Smooth muscle cell (in vitro differentiated cells): ENCODE results near the gene PLXNB3. TPM values are rescaled to one million over a fixed set of nuclear protein-coding genes. Genes with fewer than 3 reads are reported as not detected.

Source experiments
- DNase-seq: peaks from one replicate; lab custom pipeline; 2025; ENCODE audit not compliant: unreplicated experiment; lab: John Stamatoyannopoulos, UW
- H2AFZ ChIP-seq: fragments of 200-600 bp; sonication (generic); 2 replicates; pipeline ENCODE4 v1.6.0; 2016; ENCODE audit warnings: antibody characterized with exemption, low read depth, mild to moderate bottlenecking
- H3F3A ChIP-seq: fragments of 200-600 bp; sonication (generic); 2 replicates; pipeline ENCODE4 v1.6.0; 2017; ENCODE audit warnings: antibody characterized with exemption, low read depth
- H3K27ac ChIP-seq: fragments of 200-600 bp; sonication (generic); 2 replicates; pipeline ENCODE4 v1.5.1; 2016; ENCODE audit warnings: low read depth, mild to moderate bottlenecking
- H3K27me3 ChIP-seq: fragments of 200-600 bp; sonication (generic); 2 replicates; pipeline ENCODE4 v1.6.1; 2016; ENCODE audit warnings: low read depth, mild to moderate bottlenecking
- H3K36me3 ChIP-seq: fragments of 200-600 bp; sonication (generic); 2 replicates; pipeline ENCODE4 v1.5.1; 2016; ENCODE audit warnings: low read depth
- H3K4me1 ChIP-seq: fragments of 200-600 bp; sonication (generic); 2 replicates; pipeline ENCODE4 v1.5.1; 2016; ENCODE audit warnings: low read depth
- H3K4me2 ChIP-seq: fragments of 200-600 bp; sonication (generic); 2 replicates; pipeline ENCODE4 v1.6.0; 2016; ENCODE audit warnings: mild to moderate bottlenecking
- H3K4me3 ChIP-seq: fragments of 200-600 bp; sonication (generic); 2 replicates; pipeline ENCODE4 v1.5.1; 2016; ENCODE audit warnings: mild to moderate bottlenecking
- H3K79me2 ChIP-seq: fragments of 200-600 bp; sonication (generic); 2 replicates; pipeline ENCODE4 v1.6.0; 2016; ENCODE audit warnings: low read depth, mild to moderate bottlenecking
- H3K9ac ChIP-seq: fragments of 200-600 bp; sonication (generic); 2 replicates; pipeline ENCODE4 v1.6.0; 2016; ENCODE audit warnings: low read depth
- H3K9me3 ChIP-seq: fragments of 200-600 bp; sonication (generic); replicated peaks from 2 replicates; pipeline ENCODE4 v1.5.1; 2016; ENCODE audit warnings: low read depth
- H4K20me1 ChIP-seq: fragments of 200-600 bp; sonication (generic); 2 replicates; pipeline ENCODE4 v1.6.0; 2016; ENCODE audit warnings: low read depth
- CTCF ChIP-seq: fragments of 200-600 bp; sonication (generic); IDR thresholded peaks from 2 replicates; pipeline ENCODE4 v1.5.1; 2017; ENCODE audit warnings: borderline replicate concordance, mild to moderate bottlenecking, antibody characterized with exemption; ENCODE audit not compliant: insufficient read depth, poor library complexity, severe bottlenecking
- WGBS: methylation state at CpG from one replicate; pipeline ENCODE4 v1.1.7; 2016; ENCODE audit warnings: low lambda C conversion rate; 5-methylcytosine and 5-hydroxymethylcytosine counted together
- polyA plus RNA-seq: library from polyadenylated mRNA; unstranded; fragments of >200 nt; fragmentation: Nextera tagmentation; extraction: Ambion mirVana; gene quantifications from 2 replicates; pipeline ENCODE4 v1.2.1, GENCODE V29; 2016
- total RNA-seq: library from RNA; depleted of rRNA; stranded (reverse); fragments of >200 nt; gene quantifications from 2 replicates; pipeline ENCODE4 v1.2.3, GENCODE V29; 2014

The PLXNB3 gene
- total and polyA plus RNA-seq, 2 experiments from 2014 or later = 0.58 to 3.9 TPM

GRCh38 chrX:153719701-153720100 is 44.3 kb upstream of the PLXNB3 start:
- no peak overlapping the region for H3K9ac ChIP-seq
- no peaks in the 10 kb centered on the region for H3K36me3 ChIP-seq
- TF ChIP-seq CTCF = no peak
- peaks cover 12% of the 10 kb centered on the region for H3K4me1 ChIP-seq
- no peaks in the 10 kb centered on the region for H3K27me3 ChIP-seq
- WGBS = 71% methylated on average over 2 of the region's 2 CpGs
- no peak overlapping the region for H3K4me2 ChIP-seq
- DNase-seq = no peak
- H2AFZ ChIP-seq = no peak overlapping the region
- H3K9me3 ChIP-seq = no peaks in the 10 kb centered on the region
- H3K27ac ChIP-seq = no peak overlapping the region
- H3K79me2 ChIP-seq = peaks cover 24% of the 10 kb centered on the region
- H3K4me3 ChIP-seq = no peak overlapping the region
- H3F3A ChIP-seq = no peaks in the 10 kb centered on the region
- peaks cover 33% of the 10 kb centered on the region for H4K20me1 ChIP-seq

GRCh38 chrX:153722704-153723350 is 41.2 kb upstream of the PLXNB3 start:
- Histone ChIP-seq H3K27ac (peak overlapping the region; percentile 70), H3K9ac (peak overlapping the region; percentile 69), H3K4me2 (peak overlapping the region; percentile 86), H3K27me3 (no peaks in the 10 kb centered on the region), H3K4me3 (peak overlapping the region; percentile 72), H4K20me1 (peaks cover 26% of the 10 kb centered on the region), H3K4me1 (peaks cover 12% of the 10 kb centered on the region), H3K79me2 (peaks cover 26% of the 10 kb centered on the region), H3K9me3 (no peaks in the 10 kb centered on the region), H2AFZ (no peak overlapping the region), H3F3A (no peaks in the 10 kb centered on the region), H3K36me3 (no peaks in the 10 kb centered on the region)
- 69% methylated on average over 12 of the region's 12 CpGs for WGBS
- TF ChIP-seq CTCF = no peak
- DNase-seq = no peak

GRCh38 chrX:153723351-153724251 is 40.4 kb upstream of the PLXNB3 start:
- H3F3A ChIP-seq = no peaks in the 10 kb centered on the region
- H3K36me3 ChIP-seq = no peaks in the 10 kb centered on the region
- H3K9ac ChIP-seq = peak overlapping the region; percentile 69
- WGBS = 46% methylated on average over 54 of the region's 78 CpGs
- peaks cover 25% of the 10 kb centered on the region for H4K20me1 ChIP-seq
- H3K4me1 ChIP-seq = peaks cover 12% of the 10 kb centered on the region
- H3K79me2 ChIP-seq = peaks cover 31% of the 10 kb centered on the region
- no peak for DNase-seq
- no peaks in the 10 kb centered on the region for H3K27me3 ChIP-seq
- H3K9me3 ChIP-seq = no peaks in the 10 kb centered on the region
- H3K4me3 ChIP-seq = peak overlapping the region; percentile 72
- peak; percentile 26 for TF ChIP-seq CTCF
- H2AFZ ChIP-seq = no peak overlapping the region
- H3K4me2 ChIP-seq = peak overlapping the region; percentile 86
- H3K27ac ChIP-seq = peak overlapping the region; percentile 70
